Lower lobe of right lung (tissue), 2 donors: Measurements from ENCODE around the gene OVCA2. TPM values are rescaled to one million over a fixed set of nuclear protein-coding genes. Genes with fewer than 3 reads are reported as not detected.

Experiments
- ATAC-seq, 2 donors: fragments of 200-7000 bp; cut with Tn5 transposase; one replicate each; pipeline ENCODE4 v1.9.1; 2020 to 2022; ENCODE audit warnings: mild to moderate bottlenecking in 2 of 2, moderate library complexity in 2 of 2
- DNase-seq: peaks from one replicate; pipeline ENCODE4 v3.0.0-alpha.2; 2020
- H3K27ac ChIP-seq: fragments of 200-600 bp; one replicate; pipeline ENCODE4 v1.8.0; 2022
- H3K27me3 ChIP-seq: fragments of 200-600 bp; one replicate; pipeline ENCODE4 v1.8.0; 2022; ENCODE audit warnings: low read depth
- H3K36me3 ChIP-seq: fragments of 200-600 bp; one replicate; pipeline ENCODE4 v1.8.0; 2022; ENCODE audit warnings: mild to moderate bottlenecking
- H3K4me1 ChIP-seq: fragments of 200-600 bp; one replicate; pipeline ENCODE4 v1.8.0; 2022
- H3K4me3 ChIP-seq: fragments of 200-600 bp; one replicate; pipeline ENCODE4 v1.8.0; 2022; ENCODE audit warnings: mild to moderate bottlenecking
- H3K9me3 ChIP-seq: fragments of 200-600 bp; one replicate; pipeline ENCODE4 v1.8.0; 2022
- CTCF ChIP-seq: fragments of 200-600 bp; IDR thresholded peaks from one replicate; pipeline ENCODE4 v1.8.0; 2022; ENCODE audit warnings: antibody characterized with exemption, mild to moderate bottlenecking
- intact Hi-C: fragments of 100-400 bp; cut with DNase I; formaldehyde crosslinking; loops from one replicate; pipeline ENCODE4 v1.11.0; 2022
- total RNA-seq: library from RNA; stranded (reverse); fragmentation: NEBNext Ultra II Directional; extraction: Animal tissue kit (Norgen Biotek cat#: 25700); gene quantifications from one replicate; pipeline ENCODE4 v1.2.1, GENCODE V29; 2021
- donor health status: DM: no; HTN: yes; CAD: no; lungs with severe emphysema.

OVCA2 gene
- total RNA-seq, 1 donor from 2014 or later, result 20.3 TPM

- no peak overlapping the region for H3K27ac ChIP-seq
- H3K27me3 ChIP-seq, result no peaks in the 10 kb centered on the region
- no peak overlapping the region for H3K4me3 ChIP-seq
- TF ChIP-seq CTCF, result no peak
- DNase-seq (no peak), ATAC-seq (no peak)
- peaks cover 26% of the 10 kb centered on the region for H3K4me1 ChIP-seq
- peaks cover 65% of the 10 kb centered on the region for H3K36me3 ChIP-seq
- intact Hi-C loops, result no loop called here
- H3K9me3 ChIP-seq, result no peaks in the 10 kb centered on the region
Observed at GRCh38 chr17:2040219-2040827, 1.5 kb upstream of the OVCA2 start.

DNA sequence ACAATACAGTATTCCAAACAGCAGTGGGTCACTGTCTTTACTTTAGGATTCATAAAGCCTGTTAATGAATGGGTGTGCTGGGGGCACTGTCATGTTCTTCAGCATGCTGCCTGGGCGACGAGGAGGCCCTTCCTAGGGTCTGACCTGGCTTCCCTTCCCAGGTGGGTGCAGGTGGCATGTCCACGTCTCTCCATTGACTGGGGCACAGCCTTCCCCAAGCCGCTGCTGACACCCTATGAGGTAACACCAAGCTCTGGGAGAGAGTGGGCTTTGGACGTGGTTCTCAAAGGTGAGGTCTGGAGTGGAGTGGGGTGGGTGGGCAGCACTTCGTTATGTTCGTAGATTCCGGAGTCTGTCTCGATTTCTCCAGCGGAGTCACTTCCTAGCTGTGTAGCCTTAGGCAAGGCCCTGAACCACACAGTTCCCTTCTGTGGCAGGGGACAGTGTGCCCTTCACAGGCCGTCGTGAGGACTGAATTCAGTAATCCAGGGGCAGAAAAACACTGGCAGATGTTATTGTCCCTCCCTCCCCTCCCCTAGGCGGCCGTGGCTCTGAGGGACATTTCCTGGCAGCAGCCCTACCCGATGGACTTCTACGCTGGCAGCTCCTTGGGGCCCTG lies 771 bp upstream of the OVCA2 start:
- intact Hi-C loops, result no loop called here
- DNase-seq (no peak), ATAC-seq (no peak)
- Histone ChIP-seq H3K27me3 (no peaks in the 10 kb centered on the region), H3K36me3 (peaks cover 59% of the 10 kb centered on the region), H3K4me1 (peaks cover 26% of the 10 kb centered on the region), H3K9me3 (no peaks in the 10 kb centered on the region), H3K27ac (peak overlapping the region; percentile 90), H3K4me3 (peak overlapping the region; percentile 68)
- no peak for TF ChIP-seq CTCF

- Histone ChIP-seq H3K4me3 (peak overlapping the region; percentile 68), H3K27me3 (no peaks in the 10 kb centered on the region), H3K4me1 (peaks cover 26% of the 10 kb centered on the region), H3K36me3 (peaks cover 45% of the 10 kb centered on the region), H3K27ac (peak overlapping the region; percentile 90), H3K9me3 (no peaks in the 10 kb centered on the region)
- ATAC-seq, result peak; percentile 0
- TF ChIP-seq CTCF, result no peak
- intact Hi-C loops, result no loop called here
- DNase-seq, result no peak
Observed at GRCh38 chr17:2042390-2042847, 597 bp downstream of the OVCA2 start.

- no peak for ATAC-seq
- H3K9me3 ChIP-seq, result no peaks in the 10 kb centered on the region
- H3K36me3 ChIP-seq, result peaks cover 40% of the 10 kb centered on the region
- H3K27me3 ChIP-seq, result no peaks in the 10 kb centered on the region
- intact Hi-C loops, result no loop called here
- peaks cover 26% of the 10 kb centered on the region for H3K4me1 ChIP-seq
- no peak for TF ChIP-seq CTCF
- DNase-seq, result no peak
- peak overlapping the region; percentile 90 for H3K27ac ChIP-seq
- peak overlapping the region; percentile 68 for H3K4me3 ChIP-seq
Observed at GRCh38 chr17:2042933-2043332, 1.1 kb downstream of the OVCA2 start.

- no peak overlapping the region for H3K4me3 ChIP-seq
- ATAC-seq (no peak), DNase-seq (no peak)
- no peak for TF ChIP-seq CTCF
- H3K36me3 ChIP-seq, result peaks cover 32% of the 10 kb centered on the region
- intact Hi-C loops, result no loop called here
- no peak overlapping the region for H3K27ac ChIP-seq
- no peaks in the 10 kb centered on the region for H3K9me3 ChIP-seq
- H3K27me3 ChIP-seq, result no peaks in the 10 kb centered on the region
- H3K4me1 ChIP-seq, result peaks cover 29% of the 10 kb centered on the region
Observed at GRCh38 chr17:2043785-2044184, 2.0 kb downstream of the OVCA2 start.
